IPS-NIHi11 (cell line): Measurements from ENCODE around the gene SARNP.
"Not testable (repeated sequence)": the region's sequence is repeated elsewhere in the genome, so short reads cannot be mapped to it uniquely, and the experiment has no call there.

Experiments used
- DNase-seq: peaks from one replicate; pipeline ENCODE4 v3.0.0; 2012; ENCODE audit warnings: mixed read lengths, low spot score

SARNP gene

DNA sequence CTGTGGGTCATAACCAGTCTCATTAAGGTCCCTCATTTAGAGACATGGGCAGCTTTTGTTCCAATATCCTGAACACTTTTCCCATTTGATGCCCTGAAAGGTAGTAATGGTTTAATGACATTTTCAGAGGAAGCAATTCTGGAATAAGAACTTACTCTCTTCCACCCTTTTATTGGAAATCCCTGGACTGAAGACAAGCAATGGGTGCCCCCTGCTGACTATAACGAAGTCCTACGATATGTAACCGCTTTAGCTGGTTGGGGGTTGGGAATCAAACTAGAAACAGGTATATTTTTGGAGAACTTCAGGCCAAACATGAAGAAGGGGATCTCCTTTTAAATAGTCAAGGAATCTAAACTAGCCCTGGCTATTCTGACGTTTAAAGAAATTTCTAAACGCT lies 20.5 kb downstream of the SARNP start:
- DNase-seq: peak; percentile 39

DNA sequence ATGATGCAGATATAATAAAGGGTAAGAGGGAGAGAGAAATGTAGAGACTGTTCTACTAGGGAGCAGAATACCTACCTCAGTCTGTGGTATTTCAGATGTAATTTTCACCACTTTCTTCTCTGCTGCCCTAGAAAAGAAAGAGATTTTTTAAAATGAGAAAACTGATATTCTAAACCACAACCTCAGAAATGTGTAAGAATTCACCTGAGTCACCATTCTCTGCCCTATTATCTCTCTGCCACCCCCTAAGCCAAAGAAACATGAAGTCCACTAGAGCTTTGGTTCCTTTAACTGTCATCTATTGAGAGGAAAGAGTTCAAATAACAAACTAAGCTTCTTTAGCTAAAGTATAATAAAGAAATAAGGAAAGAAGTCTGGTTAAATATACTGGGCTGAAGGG lies 21.6 kb downstream of the SARNP start:
- DNase-seq: no peak

DNA sequence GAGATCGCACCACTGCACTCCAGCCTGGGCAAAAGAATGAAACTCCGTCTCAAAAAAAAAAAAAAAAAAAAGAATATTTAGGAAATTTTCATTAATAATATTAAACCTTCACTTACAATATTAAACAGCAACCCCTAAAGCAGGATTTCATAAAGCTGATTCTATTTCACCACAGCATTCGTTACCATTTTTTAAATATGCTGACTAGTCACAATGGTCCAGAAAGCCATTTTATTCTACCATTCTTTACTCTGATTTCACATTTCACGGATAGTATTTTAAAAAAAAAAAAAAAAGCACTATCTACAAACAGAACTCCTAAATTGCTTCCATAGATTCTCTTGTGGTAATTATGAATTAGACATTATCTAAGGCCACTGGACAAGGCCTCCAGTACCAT lies 27.6 kb downstream of the SARNP start:
- DNase-seq: no peak

DNA sequence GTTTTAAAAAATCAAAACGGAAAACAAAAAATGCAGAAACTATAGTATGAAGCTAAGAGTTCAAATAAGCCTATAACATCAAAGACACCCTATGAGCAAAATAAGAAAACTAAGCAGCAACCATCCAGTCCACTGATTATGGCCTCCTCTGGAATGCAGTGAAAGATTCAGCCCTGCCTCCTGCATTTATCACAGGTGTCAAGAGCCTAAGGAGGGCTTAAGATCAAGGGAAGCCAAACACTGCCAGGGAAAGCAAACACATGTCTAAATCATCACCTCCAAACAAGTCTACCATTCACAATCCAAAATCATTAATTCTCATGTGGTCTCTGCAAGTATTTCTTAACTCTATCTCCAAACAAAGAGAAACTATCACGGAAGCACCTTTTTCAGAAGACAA lies 28.4 kb downstream of the SARNP start:
- no peak for DNase-seq

DNA sequence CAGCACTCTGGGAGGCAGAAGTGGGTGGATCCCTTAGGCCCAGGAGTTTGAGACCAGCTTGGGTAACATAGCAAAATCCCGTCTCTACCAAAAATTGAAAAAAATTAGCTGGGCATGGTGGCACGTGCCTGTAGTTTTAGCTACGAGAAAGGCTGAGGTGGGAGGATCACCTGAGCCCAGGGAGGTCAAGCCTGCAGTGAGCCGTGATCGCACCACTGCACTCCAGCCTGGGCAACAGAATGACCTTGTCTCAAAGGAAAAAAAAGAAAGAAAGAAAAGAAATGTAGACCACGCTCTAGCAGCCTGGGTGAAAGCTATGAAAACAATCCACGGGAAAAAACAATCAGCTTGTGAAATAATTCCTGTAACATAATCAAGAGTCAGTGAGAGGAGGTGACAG lies 29.0 kb downstream of the SARNP start:
- no peak for DNase-seq

DNA sequence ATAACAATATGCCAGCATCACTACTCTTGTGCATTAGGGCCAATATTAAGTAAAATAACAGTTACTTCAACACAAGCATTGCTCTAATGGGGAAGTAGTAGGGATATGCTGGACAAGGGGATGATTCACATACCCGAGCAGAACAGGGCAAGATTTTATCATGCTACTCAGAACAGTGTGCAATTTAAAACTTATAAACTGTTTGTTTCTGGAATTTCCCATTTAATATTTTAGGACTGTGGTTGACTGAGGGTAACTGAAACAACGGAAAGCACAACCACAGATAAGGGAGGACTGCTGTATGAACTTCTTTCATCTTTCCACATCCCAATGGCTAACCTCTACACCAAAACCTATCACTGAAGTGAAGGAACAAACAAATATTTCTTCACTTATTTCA lies 36.8 kb downstream of the SARNP start:
- no peak for DNase-seq

DNA sequence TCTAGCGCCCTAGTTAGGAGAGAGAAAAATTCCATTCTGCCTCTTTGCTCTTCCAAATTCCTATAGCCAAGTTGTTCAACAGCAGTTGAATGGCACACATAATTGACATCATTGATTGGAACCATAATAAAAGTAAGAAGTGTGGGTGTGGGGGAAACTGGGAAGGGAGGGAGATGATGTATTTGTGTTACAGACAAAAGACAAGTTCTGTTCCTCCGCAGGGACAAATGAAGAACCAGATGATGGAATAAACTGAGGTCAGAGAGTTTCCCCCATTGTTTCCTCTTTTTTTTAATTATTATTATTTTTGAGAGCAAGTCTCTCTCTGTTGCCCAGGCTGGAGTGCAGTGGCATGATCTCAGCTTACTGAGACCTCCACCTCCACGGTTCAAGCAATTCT lies 39.7 kb downstream of the SARNP start:
- DNase-seq: no peak

DNA sequence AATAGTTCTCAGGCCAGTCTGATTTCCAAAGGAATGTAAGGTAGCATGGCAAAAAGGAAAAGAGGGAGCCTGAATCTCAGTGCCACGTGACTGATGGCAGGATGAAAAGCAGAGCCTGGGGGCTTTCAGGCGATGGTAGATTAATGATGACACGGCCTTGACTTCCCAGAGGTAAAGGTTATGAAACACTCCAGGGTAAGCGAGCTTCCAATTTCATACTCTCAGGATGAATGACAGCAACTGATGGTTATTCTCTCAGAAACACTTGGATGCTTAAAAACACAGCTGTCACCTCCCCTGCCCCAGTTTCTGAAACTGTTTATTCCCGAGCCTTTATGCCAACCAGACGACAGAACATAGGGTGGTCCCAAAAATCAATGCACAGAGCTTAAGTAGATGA lies 45.8 kb downstream of the SARNP start:
- no peak for DNase-seq

DNA sequence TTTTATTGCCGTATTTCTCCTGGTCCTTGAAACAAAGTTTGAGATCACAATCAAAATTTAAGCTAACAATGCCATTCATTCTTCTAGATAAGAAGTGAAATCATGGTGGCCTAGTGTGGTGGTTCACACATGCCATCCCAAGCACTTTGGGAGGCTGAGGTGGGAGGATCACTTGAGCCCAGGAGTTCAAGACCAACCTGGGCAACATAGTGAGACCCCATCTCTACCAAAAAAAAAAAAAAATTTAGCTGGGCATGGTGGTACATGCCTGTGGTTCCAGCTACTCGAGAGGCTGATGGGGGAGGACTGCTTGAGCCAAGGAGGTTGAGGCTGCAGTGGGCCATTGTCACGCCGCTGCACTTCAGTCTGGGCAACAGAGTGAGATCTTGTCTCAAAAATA lies 50.4 kb downstream of the SARNP start:
- DNase-seq: no peak

DNA sequence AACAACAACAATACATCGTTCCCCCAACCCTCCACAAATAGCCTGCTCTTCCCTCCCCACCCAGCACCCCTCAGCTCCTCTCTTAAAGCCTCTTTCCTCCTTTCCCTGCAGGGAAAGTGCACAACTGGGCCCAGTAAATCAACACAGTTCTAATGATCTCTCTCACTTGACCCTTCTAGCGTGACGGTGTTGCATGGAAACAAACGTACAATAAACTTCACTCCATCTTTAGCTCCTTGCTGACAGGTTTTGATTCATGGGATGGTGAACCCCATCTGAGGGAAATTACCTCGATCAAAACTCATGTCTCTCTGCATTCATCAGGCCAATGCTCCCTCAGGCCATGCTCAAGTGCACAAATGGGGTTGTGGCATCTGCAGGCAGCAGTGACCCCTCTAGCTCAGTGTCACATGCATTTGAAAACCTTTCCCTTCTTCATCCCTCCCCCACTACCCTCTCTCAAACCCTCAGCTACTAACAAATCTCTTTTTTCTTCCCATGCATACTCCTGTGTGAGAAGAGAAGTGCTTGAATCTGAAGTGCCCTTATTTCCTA lies 51.7 kb downstream of the SARNP start:
- no peak for DNase-seq

DNA sequence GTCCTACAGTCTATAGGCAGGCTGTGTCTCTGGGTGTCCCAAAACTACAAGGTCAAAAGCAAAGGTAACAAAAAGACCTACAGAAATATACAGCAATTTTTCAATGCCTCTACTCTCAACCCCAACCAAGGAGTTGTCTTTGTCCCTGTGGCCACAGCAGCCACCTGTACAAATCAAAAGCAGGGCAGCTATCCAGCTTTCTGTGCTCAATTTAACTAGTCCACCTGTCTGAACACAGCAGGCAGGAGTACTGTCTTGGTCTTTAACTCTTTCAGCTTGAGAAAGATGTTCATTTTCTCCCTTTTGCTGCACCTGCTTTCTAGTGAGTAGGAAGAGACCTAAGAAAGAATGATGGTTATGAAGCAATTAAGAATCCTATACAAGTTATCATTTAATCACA lies 54.9 kb downstream of the SARNP start:
- no peak for DNase-seq

DNA sequence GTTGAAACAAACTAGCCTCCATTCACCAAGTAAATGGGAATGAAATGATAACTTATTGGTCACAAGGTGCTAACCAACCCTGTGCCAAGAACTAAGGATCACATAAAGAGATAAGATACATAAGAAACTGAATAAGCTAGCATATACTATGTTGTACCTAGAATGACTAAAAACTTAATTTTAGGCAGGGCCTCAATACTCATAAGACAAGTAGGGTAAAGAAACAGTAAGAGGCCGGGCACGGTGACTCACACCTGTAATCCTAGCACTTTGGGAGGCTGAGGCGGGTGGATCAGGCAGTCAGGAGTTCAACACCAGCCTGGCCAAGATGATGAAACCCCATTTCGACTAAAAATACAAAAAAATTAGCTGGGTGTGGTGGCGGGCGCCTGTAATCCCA lies 56.9 kb downstream of the SARNP start:
- no peak for DNase-seq

DNA sequence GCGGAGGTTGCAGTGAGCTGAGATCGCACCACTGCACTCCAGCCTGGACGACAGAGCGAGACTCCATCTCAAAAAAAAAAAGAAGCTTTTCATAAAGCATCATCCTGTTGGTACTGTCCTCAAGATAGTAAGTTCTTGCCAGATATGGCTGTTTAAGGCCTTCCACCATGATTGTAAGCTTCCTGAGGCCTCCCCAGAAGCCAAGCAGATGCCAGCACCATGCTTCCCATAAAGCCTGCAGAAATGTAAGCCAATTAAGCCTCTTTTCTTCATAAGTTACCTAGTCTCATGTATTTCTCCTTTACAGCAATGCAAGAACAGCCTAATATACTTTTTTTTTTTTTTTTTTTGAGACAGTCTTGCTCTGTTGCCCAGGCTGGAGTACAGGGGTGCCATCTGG lies 58.9 kb downstream of the SARNP start:
- DNase-seq: not testable (repeated sequence)

DNA sequence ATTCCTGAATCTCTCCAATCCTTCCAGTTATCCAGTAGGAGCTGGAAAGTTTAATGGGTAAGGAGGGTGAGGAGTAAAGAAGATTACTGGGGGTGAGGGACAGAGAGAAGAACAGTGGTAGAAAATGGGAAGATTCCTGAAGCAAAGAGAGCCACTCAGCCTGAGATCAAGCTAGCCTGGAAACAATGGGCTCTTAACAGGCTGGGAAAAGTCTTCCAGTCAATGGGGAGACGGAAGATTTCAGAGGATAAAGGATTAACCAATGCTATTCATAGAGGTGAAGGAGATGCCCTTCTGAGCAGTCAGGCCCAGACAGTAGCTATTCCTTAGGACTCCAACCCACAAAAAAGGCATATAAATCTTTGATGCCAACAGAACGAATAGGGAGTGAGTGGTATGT lies 59.8 kb downstream of the SARNP start:
- DNase-seq: no peak

DNA sequence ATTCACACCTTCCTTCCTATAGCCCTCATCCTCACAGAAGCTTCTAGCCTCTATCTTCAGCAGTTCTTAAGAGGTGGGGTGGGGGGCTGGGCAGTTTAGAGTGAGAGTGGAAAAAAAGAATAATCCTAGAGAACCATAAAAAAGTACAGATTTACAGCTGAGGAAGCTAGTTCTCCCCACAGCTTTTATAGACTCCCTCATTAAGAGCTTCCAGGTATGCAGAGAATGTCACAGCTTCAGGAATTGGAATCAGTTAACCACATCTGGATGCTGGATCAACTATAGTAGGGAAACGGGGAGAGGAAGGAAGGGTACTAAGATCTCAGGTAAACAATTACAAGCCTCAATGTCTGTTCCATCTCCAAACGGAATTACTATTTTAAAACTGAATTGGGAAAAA lies 62.3 kb downstream of the SARNP start:
- no peak for DNase-seq

DNA sequence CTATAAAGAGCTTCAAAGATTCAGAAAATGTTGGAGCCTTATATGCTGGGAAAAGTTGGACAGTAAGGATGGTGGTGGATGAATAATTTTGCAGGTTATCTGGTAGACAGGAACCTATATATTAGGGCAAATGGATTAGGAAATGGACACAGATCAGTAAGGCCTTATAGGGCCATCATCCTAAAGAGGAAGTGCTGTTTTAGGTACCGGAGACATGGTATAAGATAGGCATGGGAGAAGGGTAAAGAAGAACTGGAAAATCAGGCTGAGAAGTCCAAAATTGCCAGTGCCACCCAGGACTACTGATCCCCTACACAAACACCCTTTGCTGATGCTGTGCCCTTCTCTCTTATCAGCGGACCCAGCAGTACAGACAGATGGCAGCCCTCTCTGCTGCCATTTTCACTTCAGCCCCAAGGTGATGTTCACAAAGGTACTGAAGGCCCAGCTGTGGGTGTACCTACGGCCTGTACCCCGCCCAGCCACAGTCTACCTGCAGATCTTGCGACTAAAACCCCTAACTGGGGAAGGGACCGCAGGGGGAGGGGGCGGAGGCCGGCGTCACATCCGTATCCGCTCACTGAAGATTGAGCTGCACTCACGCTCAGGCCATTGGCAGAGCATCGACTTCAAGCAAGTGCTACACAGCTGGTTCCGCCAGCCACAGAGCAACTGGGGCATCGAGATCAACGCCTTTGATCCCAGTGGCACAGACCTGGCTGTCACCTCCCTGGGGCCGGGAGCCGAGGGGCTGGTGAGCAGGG lies 69.1 kb downstream of the SARNP start:
- no peak for DNase-seq

DNA sequence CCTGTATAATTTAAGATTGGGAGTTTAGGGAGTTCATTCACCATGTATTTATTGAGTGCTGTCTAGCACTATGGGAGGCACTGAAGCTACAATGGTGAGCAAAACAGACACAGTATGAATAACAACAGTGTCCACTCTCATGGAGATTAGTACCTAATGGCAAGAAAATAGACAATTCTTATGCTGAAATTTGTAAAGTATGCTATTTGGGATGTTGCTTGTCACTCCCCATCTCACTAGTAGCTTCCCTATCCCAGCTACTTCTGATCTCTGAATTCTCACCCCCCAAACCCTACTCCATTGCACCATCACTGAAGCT lies 70.7 kb downstream of the SARNP start:
- no peak for DNase-seq

DNA sequence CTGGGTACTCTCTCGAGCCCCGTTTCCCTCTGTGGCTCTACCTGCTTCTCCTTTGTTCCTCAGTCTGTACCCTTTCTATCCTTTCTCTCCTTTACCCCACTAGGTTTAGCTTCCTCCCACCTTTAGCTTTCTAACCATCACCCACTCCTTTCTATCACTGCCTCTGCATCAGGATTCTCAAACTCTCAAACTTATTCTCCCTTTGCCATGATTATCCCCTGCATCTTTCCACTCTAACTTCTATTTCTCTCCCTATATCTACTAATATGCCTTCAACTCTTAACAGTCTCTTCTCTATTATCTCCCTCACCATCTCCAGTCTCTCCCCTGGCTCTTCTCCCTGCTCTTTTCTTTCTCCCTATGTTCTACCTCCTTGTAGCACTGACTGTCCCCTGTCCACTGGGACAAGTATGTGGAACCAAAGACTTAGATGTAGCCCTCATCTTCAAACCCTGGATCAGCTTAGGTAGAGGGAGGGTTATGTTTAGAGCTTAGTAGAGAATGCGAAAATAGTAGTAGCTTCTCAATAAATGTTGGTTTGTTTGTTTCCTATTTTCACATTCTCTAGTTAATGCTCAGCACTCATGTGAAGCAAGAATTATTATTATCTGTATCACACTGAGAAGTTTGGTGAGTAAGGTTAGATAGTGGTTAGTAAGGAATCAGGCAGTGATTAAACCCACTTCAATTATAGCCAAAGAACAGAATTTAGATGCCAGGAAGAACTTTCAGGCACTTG lies 71.2 kb downstream of the SARNP start:
- no peak for DNase-seq

DNA sequence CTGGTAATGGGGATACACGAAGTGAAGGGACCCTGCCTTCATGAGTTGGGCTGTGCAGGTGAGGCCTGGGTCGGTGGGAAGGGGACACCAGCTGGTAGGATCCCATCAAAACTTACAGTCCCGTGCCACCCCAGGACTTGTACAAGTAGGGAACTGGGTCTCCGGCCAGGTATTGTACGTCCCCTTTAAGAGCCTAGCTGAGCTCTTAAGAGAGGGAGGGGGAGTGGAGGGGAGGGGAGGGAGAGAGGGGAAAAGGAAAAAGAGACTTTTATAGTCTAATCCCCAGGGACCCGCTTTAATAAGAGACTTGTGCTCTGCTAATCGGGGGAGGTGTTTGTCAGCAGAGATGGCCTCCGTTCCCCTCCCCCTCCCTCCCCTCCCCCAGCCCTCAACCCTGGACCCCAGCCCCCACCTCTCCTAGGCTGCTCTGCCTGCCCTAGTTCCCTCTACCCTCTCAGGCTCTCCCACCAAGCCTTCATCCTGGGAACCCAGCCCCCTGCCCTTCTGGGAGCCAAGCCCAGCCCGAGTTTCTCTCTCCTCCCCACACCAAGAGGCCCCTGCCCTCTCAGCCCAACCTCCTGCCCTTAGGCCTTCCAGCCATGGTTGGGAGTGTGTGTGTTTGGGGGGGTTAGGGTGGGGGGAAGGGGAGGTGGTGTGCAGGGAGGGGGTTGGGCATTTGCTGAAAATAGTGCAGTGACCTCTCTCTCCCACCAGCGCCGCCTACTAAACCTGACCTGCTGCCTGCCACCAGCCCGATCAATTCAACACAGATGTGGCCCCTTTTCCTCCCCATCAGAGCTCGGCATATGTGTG lies 72.0 kb downstream of the SARNP start:
- DNase-seq: peak; percentile 68

DNA sequence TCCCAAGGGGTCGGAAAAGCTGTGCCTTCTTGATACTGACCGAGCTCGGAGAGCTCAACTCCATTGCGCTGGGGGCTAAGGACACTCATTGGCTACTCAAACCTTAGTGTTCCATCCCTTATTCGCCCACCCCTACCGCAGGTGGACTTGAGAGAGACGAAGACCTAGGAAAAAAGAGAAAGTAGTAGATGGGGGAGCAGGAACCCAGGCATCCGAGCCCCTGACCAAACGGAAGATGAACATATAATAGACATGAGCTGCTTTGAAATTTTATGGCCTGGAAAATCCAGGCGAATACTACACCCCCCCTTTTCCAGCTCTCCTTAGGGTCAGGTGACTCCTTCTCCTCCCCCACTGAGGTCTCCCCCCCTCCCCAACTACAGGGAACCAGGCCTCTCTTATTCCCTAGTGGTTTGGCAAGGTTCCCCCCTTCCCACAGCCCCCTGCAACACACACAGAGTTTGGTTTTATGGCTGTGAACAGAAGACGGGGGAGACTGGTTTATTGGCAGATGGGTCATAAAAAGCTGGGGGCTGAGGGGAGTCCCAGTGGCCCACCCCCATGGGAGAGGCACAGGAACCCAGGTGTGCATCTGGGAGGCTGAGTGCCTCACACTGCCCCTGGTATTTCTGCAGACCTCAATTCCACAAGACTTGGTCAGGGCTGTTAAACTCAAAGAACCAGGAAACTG lies 73.0 kb downstream of the SARNP start:
- no peak for DNase-seq

DNA sequence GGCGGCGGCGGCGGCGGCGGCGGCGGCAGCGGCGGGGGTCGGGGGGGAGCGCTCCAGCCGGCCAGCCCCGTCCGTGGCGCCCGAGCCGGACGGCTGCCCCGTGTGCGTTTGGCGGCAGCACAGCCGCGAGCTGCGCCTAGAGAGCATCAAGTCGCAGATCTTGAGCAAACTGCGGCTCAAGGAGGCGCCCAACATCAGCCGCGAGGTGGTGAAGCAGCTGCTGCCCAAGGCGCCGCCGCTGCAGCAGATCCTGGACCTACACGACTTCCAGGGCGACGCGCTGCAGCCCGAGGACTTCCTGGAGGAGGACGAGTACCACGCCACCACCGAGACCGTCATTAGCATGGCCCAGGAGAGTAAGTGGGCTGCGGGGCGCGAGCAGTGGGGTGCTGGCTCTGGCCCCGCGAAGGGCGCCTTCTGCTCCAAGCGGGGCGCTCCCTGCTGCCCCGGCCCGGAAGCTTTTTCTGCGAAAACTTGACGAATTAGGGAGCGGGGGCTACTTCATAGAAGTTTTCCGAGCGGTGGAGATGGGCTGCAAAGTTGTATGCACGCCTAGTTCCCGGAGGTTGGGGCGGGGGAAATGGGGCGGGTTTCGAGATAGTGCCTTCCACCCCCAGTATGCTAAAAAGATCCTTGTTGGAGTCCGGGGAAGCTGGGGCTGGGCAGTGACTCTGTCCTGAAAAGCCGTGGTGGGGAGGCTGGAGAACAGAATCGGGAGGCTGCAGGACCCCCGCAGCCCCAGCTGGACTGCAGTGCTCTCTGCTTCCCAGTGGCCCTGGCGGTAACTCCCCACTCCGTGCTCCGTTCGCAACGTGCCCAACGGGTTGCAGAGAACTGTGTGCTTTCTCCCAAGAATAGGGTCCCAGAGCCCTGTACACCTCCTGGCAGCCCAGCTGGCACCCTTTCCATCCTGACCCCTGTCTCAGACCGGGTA lies 73.9 kb downstream of the SARNP start:
- no peak for DNase-seq
